Ectodermal cell (in vitro differentiated cells): ENCODE data around the gene KRTAP5-2.

Experiments used
- H3K27ac ChIP-seq: 2 replicates; pipeline ENCODE4 v1.7.0; 2013; ENCODE audit warnings: mild to moderate bottlenecking, low read depth, low read length; ENCODE audit not compliant: insufficient read depth, poor library complexity, severe bottlenecking
- H3K27me3 ChIP-seq: 2 replicates; pipeline ENCODE4 v1.7.0; 2013; ENCODE audit warnings: mild to moderate bottlenecking, low read length; ENCODE audit not compliant: insufficient read depth, control insufficient read depth, poor library complexity, severe bottlenecking
- H3K36me3 ChIP-seq: one replicate; pipeline ENCODE4 v1.7.0; 2013; ENCODE audit warnings: low read length; ENCODE audit not compliant: control insufficient read depth, insufficient read depth
- H3K4me1 ChIP-seq: one replicate; pipeline ENCODE4 v1.7.0; 2013; ENCODE audit warnings: low read length; ENCODE audit not compliant: control insufficient read depth, insufficient read depth
- H3K4me3 ChIP-seq: 2 replicates; pipeline ENCODE4 v1.7.0; 2013; ENCODE audit warnings: low read depth, low read length, control low read depth; ENCODE audit not compliant: insufficient read depth
- H3K9me3 ChIP-seq: 2 replicates; pipeline ENCODE4 v1.7.0; 2013; ENCODE audit warnings: mild to moderate bottlenecking, low read length, moderate library complexity; ENCODE audit not compliant: control insufficient read depth
- WGBS, 2 experiments: methylation state at CpG; one replicate each; pipeline ENCODE4 v1.1.7; 2013; ENCODE audit warnings: missing lambda C conversion rate in 2 of 2; 5-methylcytosine and 5-hydroxymethylcytosine counted together

KRTAP5-2 gene

DNA sequence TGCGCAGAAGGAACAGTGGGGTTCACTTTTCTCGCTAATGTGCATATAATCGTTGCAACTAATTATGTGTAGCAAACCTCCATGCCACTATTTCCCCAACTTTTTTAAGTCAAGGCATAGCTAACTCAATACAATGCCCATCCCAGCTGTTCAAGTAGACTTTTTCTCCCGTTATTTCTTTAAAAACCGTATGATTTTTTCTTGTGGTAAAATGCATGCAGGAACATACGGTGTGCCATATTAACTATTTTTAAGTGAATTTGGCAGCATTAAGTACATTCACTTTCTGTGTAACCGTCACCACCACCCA is 23.2 kb downstream of the KRTAP5-2 start:
- Histone ChIP-seq H3K27me3 (peaks cover 56% of the 10 kb centered on the region), H3K27ac (no peak overlapping the region), H3K9me3 (no peaks in the 10 kb centered on the region), H3K4me1 (peaks cover 14% of the 10 kb centered on the region), H3K36me3 (no peaks in the 10 kb centered on the region), H3K4me3 (no peak overlapping the region)
- WGBS, 2 experiments = 31 to 33% methylated on average over 7 of the region's 7 CpGs

DNA sequence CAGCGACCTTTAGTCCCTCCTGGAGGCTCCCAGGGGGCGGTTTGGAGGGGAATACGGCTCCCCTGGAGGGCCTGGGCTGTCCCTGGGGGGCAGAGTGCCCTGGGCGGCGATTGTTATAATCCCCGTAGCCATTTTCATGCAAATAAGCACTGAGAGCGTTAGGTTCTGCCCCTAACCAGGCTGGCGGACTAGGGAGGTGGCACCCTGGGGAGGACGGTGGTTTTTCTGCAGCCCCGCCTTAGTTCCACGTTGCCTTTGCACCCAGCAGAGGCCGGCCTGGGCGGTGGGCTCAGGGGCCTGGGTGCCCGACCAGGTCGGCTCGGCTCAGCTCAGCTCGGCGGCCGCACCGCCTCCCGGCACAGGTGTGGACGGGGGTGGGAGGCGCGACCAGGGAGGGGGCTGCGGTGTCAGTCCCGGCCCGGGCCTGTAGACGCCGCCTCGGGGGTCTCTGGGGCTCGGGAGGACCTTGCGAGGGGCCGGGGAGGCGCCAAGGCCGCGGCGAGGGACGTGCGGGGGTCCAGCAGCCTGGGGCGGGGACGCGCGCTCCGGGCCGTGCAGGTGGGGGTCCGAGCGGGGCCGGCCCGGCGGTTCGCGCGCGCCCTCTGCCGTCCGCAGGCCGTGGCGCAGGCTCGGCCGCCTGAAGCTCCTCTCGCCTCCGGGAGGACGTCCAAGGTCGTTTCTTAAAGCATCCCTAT is 23.7 kb downstream of the KRTAP5-2 start:
- Histone ChIP-seq H3K4me1 (peaks cover 14% of the 10 kb centered on the region), H3K27ac (no peak overlapping the region), H3K9me3 (no peaks in the 10 kb centered on the region), H3K36me3 (no peaks in the 10 kb centered on the region), H3K4me3 (peak overlapping the region; percentile 22), H3K27me3 (peaks cover 61% of the 10 kb centered on the region)
- WGBS, 2 experiments = 1% methylated on average over 64 of the region's 64 CpGs

DNA sequence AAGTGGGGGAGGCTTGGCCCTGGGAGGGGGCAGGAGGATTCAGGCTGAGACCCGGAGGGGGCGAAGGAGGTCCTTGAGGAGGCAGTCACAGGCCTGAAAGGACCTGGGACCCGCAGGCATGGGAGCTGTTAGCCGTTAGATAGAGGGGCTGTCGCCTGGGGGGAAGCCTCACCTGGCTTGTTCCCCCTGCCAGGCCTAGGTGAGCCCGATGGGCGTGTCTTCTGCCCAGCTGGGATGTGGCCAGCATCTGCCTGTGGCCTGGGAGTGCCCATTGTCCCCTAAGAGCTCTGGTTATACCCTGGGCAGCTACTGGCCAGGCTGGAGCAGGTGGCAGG is 24.2 kb downstream of the KRTAP5-2 start:
- H3K4me1 ChIP-seq = peaks cover 14% of the 10 kb centered on the region
- H3K27me3 ChIP-seq = peaks cover 66% of the 10 kb centered on the region
- WGBS, 2 experiments = 6 to 10% methylated on average over 7 of the region's 7 CpGs
- H3K9me3 ChIP-seq = no peaks in the 10 kb centered on the region
- no peaks in the 10 kb centered on the region for H3K36me3 ChIP-seq
- H3K4me3 ChIP-seq = no peak overlapping the region
- no peak overlapping the region for H3K27ac ChIP-seq

DNA sequence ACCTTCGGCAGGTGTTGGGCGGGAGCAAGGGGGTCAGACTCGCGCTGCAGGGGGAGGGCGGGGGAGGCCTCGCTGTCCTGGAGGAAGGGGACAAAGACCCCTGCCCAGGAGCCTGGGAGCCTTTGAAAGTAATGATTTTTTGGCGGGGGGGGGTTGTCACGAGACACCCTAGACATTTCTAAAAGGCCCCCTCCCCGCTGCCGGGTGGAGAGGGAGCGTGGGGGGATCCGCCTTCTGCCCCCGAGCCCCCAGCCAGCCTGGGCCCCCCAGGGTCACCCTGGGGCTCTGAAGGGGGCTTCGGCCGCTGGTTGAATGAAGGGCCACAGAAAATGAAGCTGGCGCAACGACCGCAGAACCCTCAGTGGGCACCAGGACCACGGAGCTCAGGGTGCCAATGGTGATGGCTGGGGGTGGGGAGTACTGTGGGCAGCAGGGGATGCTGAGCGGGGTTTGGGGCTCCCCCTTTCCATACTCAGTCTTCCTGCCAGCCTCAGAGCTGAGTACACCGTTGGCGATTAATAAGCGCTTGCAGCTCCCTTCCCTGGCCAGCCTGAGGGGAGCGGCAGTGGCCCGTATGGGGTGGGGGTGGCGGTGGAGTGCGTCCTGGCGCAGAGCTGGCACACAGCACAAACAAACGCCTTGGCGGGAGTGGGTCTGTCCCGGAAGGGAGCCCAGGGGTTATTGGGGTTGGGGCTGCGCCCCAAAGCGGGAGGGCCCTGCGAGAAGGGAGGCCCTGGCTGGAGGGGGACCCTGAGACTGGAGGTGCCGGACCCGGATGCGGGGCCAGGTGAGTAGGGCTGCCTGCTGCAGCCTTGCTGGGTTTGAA is 24.8 kb downstream of the KRTAP5-2 start:
- H3K4me1 ChIP-seq = peaks cover 18% of the 10 kb centered on the region
- H3K27ac ChIP-seq = no peak overlapping the region
- H3K9me3 ChIP-seq = no peaks in the 10 kb centered on the region
- peaks cover 71% of the 10 kb centered on the region for H3K27me3 ChIP-seq
- WGBS, 2 experiments = 14 to 15% methylated on average over 37 of the region's 37 CpGs
- H3K4me3 ChIP-seq = peak overlapping the region; percentile 39
- no peaks in the 10 kb centered on the region for H3K36me3 ChIP-seq

DNA sequence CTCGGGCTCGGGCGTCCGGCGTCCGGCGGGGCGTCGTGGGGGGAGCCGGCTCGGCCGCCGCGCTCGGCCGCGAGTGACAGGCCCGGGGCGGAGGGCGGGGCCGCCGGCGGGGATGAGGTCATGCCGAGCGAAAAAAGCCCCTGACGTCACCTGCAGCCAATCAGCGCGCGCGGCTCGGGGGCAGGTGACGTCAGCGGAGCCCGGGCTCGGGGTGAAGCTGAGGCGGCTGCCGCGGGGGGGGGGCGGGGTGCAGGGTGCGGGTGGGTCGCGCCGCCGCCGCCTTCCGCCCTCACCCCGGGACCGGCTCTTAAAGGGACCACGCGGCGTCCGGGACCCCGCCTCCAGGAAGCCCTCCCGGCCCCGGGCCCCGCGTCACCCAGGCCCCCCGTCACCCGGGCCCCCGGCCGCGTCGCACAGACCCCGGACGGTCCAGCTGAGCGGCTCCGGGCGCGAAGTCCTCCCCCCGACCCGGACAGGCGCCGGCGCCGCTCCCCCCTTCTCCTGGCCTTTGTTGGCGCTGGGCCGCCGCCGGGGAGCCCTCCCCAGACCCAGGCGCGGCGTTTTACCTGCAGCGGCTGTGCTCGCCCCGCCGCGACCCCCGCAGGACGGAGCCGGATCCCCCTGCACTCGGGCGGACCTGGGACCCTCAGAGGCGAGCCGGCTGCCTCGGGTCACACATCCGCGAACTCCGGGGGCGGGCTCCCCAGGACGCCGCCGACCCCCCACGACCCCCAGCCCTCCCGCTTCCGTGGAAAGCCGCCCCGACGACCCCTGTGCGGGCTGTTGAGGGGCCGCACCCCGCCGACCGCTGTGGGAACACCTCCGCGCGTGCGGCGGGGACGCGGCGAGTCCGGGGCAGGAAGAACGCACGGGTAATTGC is 25.7 kb downstream of the KRTAP5-2 start, which contains the start of gene DUSP8:
Gene DUSP8 (minus strand): TSS at position 75 of the 880 bp plus-strand sequence. CDS start 6,445 bp downstream, outside the sequence.
- H3K4me3 ChIP-seq = peak within 1 kb of the TSS; percentile 39
- 1% methylated on average over 124 of the region's 124 CpGs for WGBS, 2 experiments

DNA sequence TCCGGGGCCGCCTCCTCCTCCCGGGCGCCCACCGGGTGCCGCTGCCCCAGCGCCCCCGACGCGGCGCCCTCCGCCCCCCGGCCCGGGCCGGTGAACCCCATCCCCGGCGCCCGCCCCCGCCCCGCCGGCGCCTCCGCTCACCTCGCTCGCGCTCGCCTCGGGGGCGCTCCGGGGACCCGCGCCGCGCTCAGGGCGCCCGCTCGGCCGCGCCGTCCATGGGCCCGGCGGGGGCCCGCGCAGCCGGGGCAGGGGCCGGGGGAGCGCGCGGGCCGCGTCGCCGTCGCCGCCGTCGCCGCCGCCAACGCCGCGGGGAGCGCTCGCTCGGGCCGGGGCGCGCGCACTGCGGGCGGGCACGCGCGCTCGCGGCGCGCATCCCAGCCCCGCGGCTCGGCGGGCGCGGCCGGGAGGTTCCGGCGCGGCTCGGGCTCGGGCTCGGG is 26.3 kb downstream of the KRTAP5-2 start:
- WGBS, 2 experiments = 0 to 1% methylated on average over 91 of the region's 91 CpGs
- H3K27ac ChIP-seq = no peak overlapping the region
- H3K9me3 ChIP-seq = no peaks in the 10 kb centered on the region
- peaks cover 71% of the 10 kb centered on the region for H3K27me3 ChIP-seq
- H3K4me1 ChIP-seq = peaks cover 18% of the 10 kb centered on the region
- H3K36me3 ChIP-seq = no peaks in the 10 kb centered on the region
- peak overlapping the region; percentile 39 for H3K4me3 ChIP-seq

More for the DNA sequence above, 25.7 kb downstream of the KRTAP5-2 start, which contains the start of gene DUSP8:
- H3K27ac ChIP-seq = no peak within 1 kb of the TSS
- H3K9me3 ChIP-seq = no peaks in the 10 kb centered on the region
- H3K4me1 ChIP-seq = peaks cover 18% of the 10 kb centered on the region
- peaks cover 71% of the 10 kb centered on the region for H3K27me3 ChIP-seq
- H3K36me3 ChIP-seq = no peaks in the 10 kb centered on the region

DNA sequence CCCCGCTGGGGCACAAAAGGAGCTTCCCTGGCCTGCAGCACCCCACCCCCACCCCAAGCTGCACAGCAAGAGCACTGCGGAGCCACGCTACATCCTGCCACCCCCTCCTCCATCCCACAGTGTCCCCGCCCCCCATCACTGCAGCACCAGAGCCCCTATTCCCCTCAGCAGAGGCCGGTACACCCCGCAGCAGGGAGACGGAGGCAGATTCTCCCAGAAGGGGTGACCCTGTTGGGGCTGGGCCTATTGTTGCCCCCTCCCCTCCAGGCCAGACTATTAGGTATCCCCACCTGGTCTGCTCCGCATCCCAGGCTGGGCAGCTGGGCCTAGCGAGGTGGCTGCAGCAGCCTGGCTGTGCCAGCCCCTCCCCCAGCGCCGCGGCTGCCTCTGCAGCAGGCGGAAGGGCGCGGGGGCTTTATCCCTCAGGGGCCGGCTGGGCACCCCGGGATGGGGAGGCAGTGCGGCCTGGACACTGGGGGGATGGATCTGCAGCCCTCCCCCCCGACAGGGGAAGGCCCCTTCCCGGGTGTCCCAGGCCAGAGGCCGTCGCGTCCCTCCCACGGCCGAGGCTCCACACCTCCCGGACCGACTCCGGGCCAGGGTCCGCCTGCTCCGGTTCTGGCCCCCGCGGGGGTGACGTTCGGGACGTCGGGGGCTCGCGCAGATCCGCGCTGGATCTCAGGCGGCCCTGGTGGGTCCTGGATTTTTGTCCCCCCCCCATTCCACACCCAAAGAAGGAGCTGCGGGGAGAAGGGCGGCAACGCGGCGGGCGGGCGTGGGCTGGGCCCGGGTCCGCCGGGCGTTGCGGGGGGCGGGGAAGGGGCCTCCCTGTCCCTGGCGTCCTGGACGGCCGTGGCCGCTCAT is 27.0 kb downstream of the KRTAP5-2 start:
- no peak overlapping the region for H3K27ac ChIP-seq
- 3% methylated on average over 58 of the region's 58 CpGs for WGBS, 2 experiments

DNA sequence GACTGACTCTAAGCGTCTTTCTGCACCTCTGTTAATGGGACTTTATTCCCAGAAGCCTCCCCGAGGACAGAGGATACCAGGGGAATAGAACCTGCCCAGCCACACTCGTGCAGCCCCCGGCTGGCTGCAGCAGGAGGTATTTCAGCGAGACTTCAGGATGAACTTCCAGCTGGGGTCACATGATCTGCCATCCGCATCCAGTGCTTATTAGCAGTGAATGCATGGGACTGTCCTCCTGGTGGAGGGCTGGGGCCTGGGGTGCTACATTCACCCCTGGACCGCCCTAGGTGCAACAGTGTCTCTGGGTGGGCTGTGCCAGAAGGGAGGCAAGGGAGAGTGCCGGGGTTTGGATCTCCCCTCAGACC is 27.6 kb downstream of the KRTAP5-2 start:
- Histone ChIP-seq H3K9me3 (no peaks in the 10 kb centered on the region), H3K27ac (no peak overlapping the region), H3K4me1 (peaks cover 18% of the 10 kb centered on the region), H3K27me3 (peaks cover 67% of the 10 kb centered on the region), H3K4me3 (no peak overlapping the region), H3K36me3 (no peaks in the 10 kb centered on the region)
- WGBS, 2 experiments = 62 to 64% methylated on average over 8 of the region's 8 CpGs

More for the DNA sequence above, 27.0 kb downstream of the KRTAP5-2 start:
- Histone ChIP-seq H3K27me3 (peaks cover 71% of the 10 kb centered on the region), H3K4me1 (peaks cover 18% of the 10 kb centered on the region), H3K36me3 (no peaks in the 10 kb centered on the region), H3K4me3 (peak overlapping the region; percentile 27), H3K9me3 (no peaks in the 10 kb centered on the region)

DNA sequence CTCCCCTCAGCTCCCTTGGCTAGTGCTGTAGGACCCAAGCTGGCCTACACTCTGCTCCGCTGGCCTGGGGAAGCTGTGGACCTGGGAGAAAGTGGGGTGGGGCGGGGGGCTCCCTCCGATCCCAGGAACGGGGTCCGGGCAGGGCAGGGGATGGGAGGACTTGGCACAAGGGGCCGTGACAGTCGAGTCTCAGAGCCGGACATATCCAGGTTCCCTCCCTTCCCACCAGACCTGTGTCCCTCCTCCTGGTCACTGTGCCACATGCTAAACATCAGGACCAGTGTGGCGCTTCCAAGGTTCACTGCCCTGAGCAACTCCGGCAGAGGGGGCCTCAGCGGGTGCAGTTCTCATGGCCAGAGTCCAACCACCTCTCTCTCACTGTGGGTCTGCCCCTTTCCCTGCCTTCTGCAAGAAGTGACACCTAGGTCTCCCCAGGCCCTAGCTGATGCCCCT is 28.1 kb downstream of the KRTAP5-2 start:
- peaks cover 62% of the 10 kb centered on the region for H3K27me3 ChIP-seq
- H3K4me1 ChIP-seq = peaks cover 18% of the 10 kb centered on the region
- WGBS, 2 experiments = 86 to 87% methylated on average over 11 of the region's 11 CpGs
- no peak overlapping the region for H3K27ac ChIP-seq
- H3K36me3 ChIP-seq = no peaks in the 10 kb centered on the region
- no peaks in the 10 kb centered on the region for H3K9me3 ChIP-seq
- no peak overlapping the region for H3K4me3 ChIP-seq
